Measurements from ENCODE around the gene SENP6.
"Not testable (repeated sequence)": the region's sequence is repeated elsewhere in the genome, so short reads cannot be mapped to it uniquely, and the experiment has no call there.

SENP6 gene

DNA sequence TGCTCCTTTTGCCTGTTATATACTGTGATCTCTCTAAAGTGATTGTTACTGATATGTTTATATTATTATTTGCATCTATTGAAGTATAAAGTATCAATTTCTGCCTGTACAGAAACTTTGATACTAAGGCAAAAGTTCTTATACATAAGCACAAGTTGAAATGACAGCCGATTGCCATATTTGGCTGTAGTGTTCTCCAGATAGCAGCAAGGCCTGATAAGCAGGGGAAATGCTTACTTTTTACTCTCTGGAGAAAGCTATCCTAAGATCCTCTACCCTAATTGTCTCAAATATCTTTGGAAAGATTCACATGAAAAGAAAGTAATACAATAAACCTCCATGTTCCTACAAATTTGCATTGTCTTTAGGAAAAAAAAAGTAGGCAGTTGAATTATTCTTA lies 31.4 kb downstream of the SENP6 start:
- Histone ChIP-seq H3K27me3 (ENCODE audit: control insufficient read depth in 2 of 2, insufficient read depth in 2 of 2, low read length in 2 of 2) (no peaks in the 10 kb centered on the region), H3K4me3 (ENCODE audit: low read length in 2 of 2) (no peak overlapping the region), H3K4me1 (ENCODE audit: control insufficient read depth in 2 of 2, insufficient read depth in 2 of 2, low read length in 2 of 2) (no peaks in the 10 kb centered on the region), H3K9ac (ENCODE audit: low read depth in 1 of 2, low read length in 2 of 2) (no peak overlapping the region), H3K9me3 (ENCODE audit: control insufficient read depth in 2 of 2, low read length in 2 of 2) (no peaks in the 10 kb centered on the region), H3K27ac (ENCODE audit: low read depth in 2 of 2, low read length in 2 of 2) (no peak overlapping the region), H3K36me3 (ENCODE audit: control insufficient read depth in 2 of 2, insufficient read depth in 2 of 2, low read length in 2 of 2) (peaks cover 16 to 28% of the 10 kb centered on the region in 2 donors)

GRCh38 chr6:75642311-75642710 lies 40.6 kb downstream of the SENP6 start:
- Histone ChIP-seq H3K9ac (ENCODE audit: low read depth in 1 of 2, low read length in 2 of 2) (no peak overlapping the region), H3K4me3 (ENCODE audit: low read length in 2 of 2) (no peak overlapping the region), H3K4me1 (ENCODE audit: control insufficient read depth in 2 of 2, insufficient read depth in 2 of 2, low read length in 2 of 2) (no peaks in the 10 kb centered on the region), H3K9me3 (ENCODE audit: control insufficient read depth in 2 of 2, low read length in 2 of 2) (no peaks in the 10 kb centered on the region), H3K27me3 (ENCODE audit: control insufficient read depth in 2 of 2, insufficient read depth in 2 of 2, low read length in 2 of 2) (no peaks in the 10 kb centered on the region), H3K27ac (ENCODE audit: low read depth in 2 of 2, low read length in 2 of 2) (no peak overlapping the region), H3K36me3 (ENCODE audit: control insufficient read depth in 2 of 2, insufficient read depth in 2 of 2, low read length in 2 of 2) (peaks cover 16 to 32% of the 10 kb centered on the region in 2 donors)

DNA sequence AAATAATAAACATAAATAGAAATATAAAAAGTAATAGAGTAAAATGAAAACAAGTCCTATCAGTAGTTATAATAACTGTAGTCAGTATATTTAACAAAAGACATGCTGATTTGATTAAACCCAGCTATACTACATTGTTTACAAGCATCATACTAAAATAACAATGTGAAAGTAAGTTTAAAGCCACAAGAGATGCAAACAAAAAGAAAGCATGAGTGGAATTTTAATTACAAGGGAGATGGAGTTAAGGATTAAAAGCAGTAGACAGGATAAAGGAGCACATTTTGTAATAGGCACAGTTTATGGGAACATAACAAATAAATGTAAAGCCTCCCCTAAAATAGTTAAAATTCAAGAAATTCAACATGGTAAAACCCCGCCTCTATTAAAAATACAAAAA lies 41.5 kb downstream of the SENP6 start:
- H3K27ac ChIP-seq (ENCODE audit: low read depth in 2 of 2, low read length in 2 of 2) = no peak overlapping the region

GRCh38 chr6:75656479-75656878 lies 54.8 kb downstream of the SENP6 start:
- Histone ChIP-seq H3K27ac (ENCODE audit: low read depth in 2 of 2, low read length in 2 of 2) (no peak overlapping the region), H3K9ac (ENCODE audit: low read depth in 1 of 2, low read length in 2 of 2) (no peak overlapping the region), H3K9me3 (ENCODE audit: control insufficient read depth in 2 of 2, low read length in 2 of 2) (no peaks in the 10 kb centered on the region), H3K4me3 (ENCODE audit: low read length in 2 of 2) (no peak overlapping the region), H3K4me1 (ENCODE audit: control insufficient read depth in 2 of 2, insufficient read depth in 2 of 2, low read length in 2 of 2) (no peaks in the 10 kb centered on the region), H3K27me3 (ENCODE audit: control insufficient read depth in 2 of 2, insufficient read depth in 2 of 2, low read length in 2 of 2) (no peaks in the 10 kb centered on the region), H3K36me3 (ENCODE audit: control insufficient read depth in 2 of 2, insufficient read depth in 2 of 2, low read length in 2 of 2) (peaks cover 30 to 32% of the 10 kb centered on the region in 2 donors)

More for the DNA sequence above, 41.5 kb downstream of the SENP6 start:
- Histone ChIP-seq H3K36me3 (ENCODE audit: control insufficient read depth in 2 of 2, insufficient read depth in 2 of 2, low read length in 2 of 2) (peaks cover 13 to 34% of the 10 kb centered on the region in 2 donors), H3K9me3 (ENCODE audit: control insufficient read depth in 2 of 2, low read length in 2 of 2) (no peaks in the 10 kb centered on the region), H3K27me3 (ENCODE audit: control insufficient read depth in 2 of 2, insufficient read depth in 2 of 2, low read length in 2 of 2) (no peaks in the 10 kb centered on the region), H3K4me3 (ENCODE audit: low read length in 2 of 2) (no peak overlapping the region), H3K9ac (ENCODE audit: low read depth in 1 of 2, low read length in 2 of 2) (no peak overlapping the region), H3K4me1 (ENCODE audit: control insufficient read depth in 2 of 2, insufficient read depth in 2 of 2, low read length in 2 of 2) (no peaks in the 10 kb centered on the region)

GRCh38 chr6:75657327-75657726 lies 55.6 kb downstream of the SENP6 start:
- H3K27me3 ChIP-seq (ENCODE audit: control insufficient read depth in 2 of 2, insufficient read depth in 2 of 2, low read length in 2 of 2) = no peaks in the 10 kb centered on the region
- H3K9me3 ChIP-seq (ENCODE audit: control insufficient read depth in 2 of 2, low read length in 2 of 2) = no peaks in the 10 kb centered on the region
- no peak overlapping the region for H3K4me3 ChIP-seq (ENCODE audit: low read length in 2 of 2)
- no peaks in the 10 kb centered on the region for H3K4me1 ChIP-seq (ENCODE audit: control insufficient read depth in 2 of 2, insufficient read depth in 2 of 2, low read length in 2 of 2)
- H3K27ac ChIP-seq (ENCODE audit: low read depth in 2 of 2, low read length in 2 of 2) = no peak overlapping the region
- H3K9ac ChIP-seq (ENCODE audit: low read depth in 1 of 2, low read length in 2 of 2) = no peak overlapping the region
- H3K36me3 ChIP-seq (ENCODE audit: control insufficient read depth in 2 of 2, insufficient read depth in 2 of 2, low read length in 2 of 2) = peaks cover 32 to 33% of the 10 kb centered on the region in 2 donors

DNA sequence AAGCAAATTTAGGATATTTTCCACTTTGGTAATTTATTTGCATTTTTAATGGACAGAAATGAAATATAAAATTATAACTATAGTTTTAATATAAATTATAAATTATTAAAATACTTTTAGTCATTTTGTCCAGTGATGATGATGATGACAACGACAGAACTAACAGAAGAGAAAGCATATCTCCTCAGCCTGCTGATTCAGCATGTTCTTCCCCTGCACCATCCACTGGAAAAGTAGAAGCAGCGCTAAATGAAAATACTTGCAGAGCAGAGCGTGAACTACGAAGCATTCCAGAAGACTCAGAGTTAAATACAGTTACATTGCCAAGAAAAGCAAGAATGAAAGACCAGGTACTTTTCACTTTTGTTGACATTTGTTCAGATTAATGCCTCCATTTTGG lies 64.9 kb downstream of the SENP6 start:
- Histone ChIP-seq H3K27ac (ENCODE audit: low read depth in 2 of 2, low read length in 2 of 2) (no peak overlapping the region), H3K4me1 (ENCODE audit: control insufficient read depth in 2 of 2, insufficient read depth in 2 of 2, low read length in 2 of 2) (no peaks in the 10 kb centered on the region), H3K27me3 (ENCODE audit: control insufficient read depth in 2 of 2, insufficient read depth in 2 of 2, low read length in 2 of 2) (no peaks in the 10 kb centered on the region), H3K4me3 (ENCODE audit: low read length in 2 of 2) (no peak overlapping the region), H3K9ac (ENCODE audit: low read depth in 1 of 2, low read length in 2 of 2) (no peak overlapping the region), H3K9me3 (ENCODE audit: control insufficient read depth in 2 of 2, low read length in 2 of 2) (no peaks in the 10 kb centered on the region), H3K36me3 (ENCODE audit: control insufficient read depth in 2 of 2, insufficient read depth in 2 of 2, low read length in 2 of 2) (peaks cover 27 to 42% of the 10 kb centered on the region in 2 donors)

DNA sequence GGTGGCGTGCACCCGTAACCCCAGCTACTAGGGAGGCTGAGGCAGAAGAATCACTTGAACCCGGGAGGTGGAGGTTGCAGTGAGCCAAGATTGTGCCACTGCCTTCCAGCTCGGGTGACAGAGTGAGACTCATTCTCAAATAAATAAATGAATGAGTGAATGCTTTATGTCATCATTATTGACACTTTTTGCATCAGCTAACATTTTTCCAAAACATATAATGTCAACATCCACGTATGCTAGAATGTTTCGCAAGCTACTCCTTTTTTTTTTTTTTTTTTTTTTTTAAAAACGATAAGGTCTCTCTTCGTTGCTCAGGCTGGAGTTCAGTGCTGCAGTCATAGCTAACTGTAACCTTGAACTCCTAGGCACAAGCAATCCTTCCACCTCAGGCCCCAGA lies 72.2 kb downstream of the SENP6 start:
- no peaks in the 10 kb centered on the region for H3K27me3 ChIP-seq (ENCODE audit: control insufficient read depth in 2 of 2, insufficient read depth in 2 of 2, low read length in 2 of 2)
- no peak overlapping the region for H3K9ac ChIP-seq (ENCODE audit: low read depth in 1 of 2, low read length in 2 of 2)
- H3K9me3 ChIP-seq (ENCODE audit: control insufficient read depth in 2 of 2, low read length in 2 of 2) = no peaks in the 10 kb centered on the region
- no peak overlapping the region for H3K4me3 ChIP-seq (ENCODE audit: low read length in 2 of 2)
- H3K36me3 ChIP-seq (ENCODE audit: control insufficient read depth in 2 of 2, insufficient read depth in 2 of 2, low read length in 2 of 2) = peaks cover 32 to 42% of the 10 kb centered on the region in 2 donors
- no peaks in the 10 kb centered on the region for H3K4me1 ChIP-seq (ENCODE audit: control insufficient read depth in 2 of 2, insufficient read depth in 2 of 2, low read length in 2 of 2)
- no peak overlapping the region for H3K27ac ChIP-seq (ENCODE audit: low read depth in 2 of 2, low read length in 2 of 2)

DNA sequence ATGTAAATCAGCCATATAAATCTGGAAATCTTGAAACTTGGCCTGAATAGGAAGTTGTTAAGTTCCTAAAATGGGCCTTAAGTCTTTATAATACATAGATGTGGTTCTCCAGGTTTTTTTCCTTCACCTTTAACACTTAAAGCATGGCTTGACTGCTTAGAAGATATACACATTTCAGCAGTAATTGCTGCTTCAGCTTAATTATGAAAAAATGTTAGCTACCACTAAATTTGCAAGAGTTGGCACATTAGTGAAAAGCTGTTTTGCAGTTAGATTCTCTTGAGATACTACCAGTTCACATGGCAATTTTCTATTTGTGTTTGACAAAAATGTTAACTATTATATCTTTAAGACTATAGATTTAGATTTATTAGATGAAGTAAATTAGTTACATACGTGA lies 74.7 kb downstream of the SENP6 start:
- Histone ChIP-seq H3K4me3 (ENCODE audit: low read length in 2 of 2) (no peak overlapping the region), H3K36me3 (ENCODE audit: control insufficient read depth in 2 of 2, insufficient read depth in 2 of 2, low read length in 2 of 2) (peaks cover 55 to 58% of the 10 kb centered on the region in 2 donors), H3K4me1 (ENCODE audit: control insufficient read depth in 2 of 2, insufficient read depth in 2 of 2, low read length in 2 of 2) (no peaks in the 10 kb centered on the region), H3K27ac (ENCODE audit: low read depth in 2 of 2, low read length in 2 of 2) (no peak overlapping the region), H3K9me3 (ENCODE audit: control insufficient read depth in 2 of 2, low read length in 2 of 2) (no peaks in the 10 kb centered on the region), H3K9ac (ENCODE audit: low read depth in 1 of 2, low read length in 2 of 2) (no peak overlapping the region), H3K27me3 (ENCODE audit: control insufficient read depth in 2 of 2, insufficient read depth in 2 of 2, low read length in 2 of 2) (no peaks in the 10 kb centered on the region)

DNA sequence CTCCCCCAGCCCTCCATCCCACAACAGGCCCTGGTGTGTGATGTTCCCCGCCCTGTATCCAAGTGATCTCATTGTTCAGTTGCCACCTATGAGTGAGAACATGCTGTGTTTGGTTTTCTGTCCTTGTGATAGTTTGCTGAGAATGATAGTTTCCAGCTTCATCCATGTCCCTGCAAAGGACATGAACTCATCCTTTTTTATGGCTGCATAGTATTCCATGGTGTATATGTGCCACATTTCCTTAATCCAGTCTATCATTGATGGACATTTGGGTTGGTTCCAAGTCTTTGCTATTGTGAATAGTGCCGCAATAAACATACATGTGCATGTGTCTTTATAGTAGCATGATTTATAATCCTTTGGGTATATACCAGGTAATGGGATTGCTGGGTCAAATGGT lies 80.9 kb downstream of the SENP6 start:
- H3K4me1 ChIP-seq (ENCODE audit: control insufficient read depth in 2 of 2, insufficient read depth in 2 of 2, low read length in 2 of 2); H3K4me3 ChIP-seq (ENCODE audit: low read length in 2 of 2); H3K9ac ChIP-seq (ENCODE audit: low read depth in 1 of 2, low read length in 2 of 2); H3K9me3 ChIP-seq (ENCODE audit: control insufficient read depth in 2 of 2, low read length in 2 of 2); H3K27ac ChIP-seq (ENCODE audit: low read depth in 2 of 2, low read length in 2 of 2); H3K27me3 ChIP-seq (ENCODE audit: control insufficient read depth in 2 of 2, insufficient read depth in 2 of 2, low read length in 2 of 2): not testable (repeated sequence)
- peaks cover 46 to 50% of the 10 kb centered on the region in 2 donors for H3K36me3 ChIP-seq (ENCODE audit: control insufficient read depth in 2 of 2, insufficient read depth in 2 of 2, low read length in 2 of 2)

DNA sequence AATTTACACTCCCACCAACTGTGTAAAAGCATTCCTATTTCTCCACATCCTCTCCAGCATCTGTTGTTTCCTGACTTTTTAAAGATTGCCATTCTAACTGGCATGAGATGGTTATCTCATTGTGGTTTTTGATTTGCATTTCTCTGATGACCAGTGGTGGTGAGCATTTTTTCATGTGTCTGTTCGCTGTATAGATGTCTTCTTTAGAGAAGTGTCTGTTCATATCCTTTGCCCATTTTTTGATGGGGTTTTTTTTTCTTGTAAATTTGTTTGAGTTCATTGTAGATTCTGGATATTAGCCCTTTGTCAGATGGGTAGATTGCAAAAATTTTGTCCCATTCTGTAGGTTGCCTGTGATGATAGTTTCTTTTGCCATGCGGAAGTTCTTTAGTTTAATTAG lies 81.3 kb downstream of the SENP6 start:
- not testable (repeated sequence) for H3K9ac ChIP-seq (ENCODE audit: low read depth in 1 of 2, low read length in 2 of 2); H3K4me1 ChIP-seq (ENCODE audit: control insufficient read depth in 2 of 2, insufficient read depth in 2 of 2, low read length in 2 of 2); H3K27ac ChIP-seq (ENCODE audit: low read depth in 2 of 2, low read length in 2 of 2); H3K4me3 ChIP-seq (ENCODE audit: low read length in 2 of 2); H3K27me3 ChIP-seq (ENCODE audit: control insufficient read depth in 2 of 2, insufficient read depth in 2 of 2, low read length in 2 of 2); H3K9me3 ChIP-seq (ENCODE audit: control insufficient read depth in 2 of 2, low read length in 2 of 2)
- H3K36me3 ChIP-seq (ENCODE audit: control insufficient read depth in 2 of 2, insufficient read depth in 2 of 2, low read length in 2 of 2) = peaks cover 42 to 49% of the 10 kb centered on the region in 2 donors

GRCh38 chr6:75687535-75687934 lies 85.9 kb downstream of the SENP6 start:
- peaks cover 4 to 25% of the 10 kb centered on the region in 2 donors for H3K36me3 ChIP-seq (ENCODE audit: control insufficient read depth in 2 of 2, insufficient read depth in 2 of 2, low read length in 2 of 2)
- H3K27me3 ChIP-seq (ENCODE audit: control insufficient read depth in 2 of 2, insufficient read depth in 2 of 2, low read length in 2 of 2); H3K4me3 ChIP-seq (ENCODE audit: low read length in 2 of 2); H3K4me1 ChIP-seq (ENCODE audit: control insufficient read depth in 2 of 2, insufficient read depth in 2 of 2, low read length in 2 of 2); H3K9ac ChIP-seq (ENCODE audit: low read depth in 1 of 2, low read length in 2 of 2); H3K9me3 ChIP-seq (ENCODE audit: control insufficient read depth in 2 of 2, low read length in 2 of 2); H3K27ac ChIP-seq (ENCODE audit: low read depth in 2 of 2, low read length in 2 of 2): not testable (repeated sequence)

Measured in mucosa of rectum (tissue), 2 donors.